ENCODE measurements around the gene FBXW11. TPM values are rescaled to one million over a fixed set of nuclear protein-coding genes. Genes with fewer than 3 reads are reported as not detected.

FBXW11 gene
- total and polyA plus RNA-seq, 4 donors: 7.6 to 87.5 (median 35.2) TPM

DNA sequence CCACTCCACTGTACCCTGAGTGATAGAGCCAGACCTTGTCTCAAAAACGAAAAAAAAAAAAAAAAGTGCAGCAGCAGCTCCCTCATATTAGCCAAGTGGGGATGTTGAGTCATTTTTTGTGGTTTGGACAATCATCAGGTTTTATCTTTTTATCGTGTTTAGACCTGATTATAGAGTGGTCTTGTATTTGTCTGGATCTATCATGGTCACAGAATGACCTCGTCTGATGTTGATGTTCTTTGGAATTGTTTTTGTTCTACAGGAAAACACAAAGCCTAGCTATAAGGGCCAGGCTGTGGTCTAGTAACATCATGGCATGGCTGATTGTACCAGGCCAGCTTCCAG, 1.6 kb upstream of the FBXW11 start:
- Histone ChIP-seq H3K4me1 (ENCODE audit: control insufficient read depth in 5 of 5, insufficient read depth in 5 of 5, low read length in 5 of 5) (peaks cover 0 to 31% (median 8%) of the 10 kb centered on the region in 5 donors), H3K27me3 (ENCODE audit: control insufficient read depth in 3 of 3, insufficient read depth in 3 of 3, low read length in 2 of 3) (no peaks in the 10 kb centered on the region), H3K27ac (ENCODE audit: low read depth in 1 of 2, low read length in 1 of 2) (no peak overlapping the region), H3K36me3 (ENCODE audit: control insufficient read depth in 4 of 4, insufficient read depth in 4 of 4, low read length in 4 of 4) (no peaks in the 10 kb centered on the region), H3K4me3 (no peak overlapping the region), H3K9me3 (ENCODE audit: control insufficient read depth in 4 of 4, insufficient read depth in 3 of 4, low read length in 3 of 4) (no peaks in the 10 kb centered on the region), H3K9ac (ENCODE audit: insufficient read depth in 1 of 2, low read length in 2 of 2) (no peak overlapping the region)
- no peak for ATAC-seq (ENCODE audit: insufficient read depth, low FRiP score)
- DNase-seq: no peak
- 42 to 43% methylated on average over 3 of the region's 3 CpGs for WGBS, 2 donors
- TF ChIP-seq, protein P1, sequence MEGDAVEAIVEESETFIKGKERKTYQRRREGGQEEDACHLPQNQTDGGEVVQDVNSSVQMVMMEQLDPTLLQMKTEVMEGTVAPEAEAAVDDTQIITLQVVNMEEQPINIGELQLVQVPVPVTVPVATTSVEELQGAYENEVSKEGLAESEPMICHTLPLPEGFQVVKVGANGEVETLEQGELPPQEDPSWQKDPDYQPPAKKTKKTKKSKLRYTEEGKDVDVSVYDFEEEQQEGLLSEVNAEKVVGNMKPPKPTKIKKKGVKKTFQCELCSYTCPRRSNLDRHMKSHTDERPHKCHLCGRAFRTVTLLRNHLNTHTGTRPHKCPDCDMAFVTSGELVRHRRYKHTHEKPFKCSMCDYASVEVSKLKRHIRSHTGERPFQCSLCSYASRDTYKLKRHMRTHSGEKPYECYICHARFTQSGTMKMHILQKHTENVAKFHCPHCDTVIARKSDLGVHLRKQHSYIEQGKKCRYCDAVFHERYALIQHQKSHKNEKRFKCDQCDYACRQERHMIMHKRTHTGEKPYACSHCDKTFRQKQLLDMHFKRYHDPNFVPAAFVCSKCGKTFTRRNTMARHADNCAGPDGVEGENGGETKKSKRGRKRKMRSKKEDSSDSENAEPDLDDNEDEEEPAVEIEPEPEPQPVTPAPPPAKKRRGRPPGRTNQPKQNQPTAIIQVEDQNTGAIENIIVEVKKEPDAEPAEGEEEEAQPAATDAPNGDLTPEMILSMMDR (IDR thresholded peaks at IDR 0.05; ENCODE audit: control extremely low read depth, extremely low read depth): no peak

GRCh38 chr5:172007175-172008110, 1.0 kb upstream of the FBXW11 start:
- Histone ChIP-seq H3K9me3 (ENCODE audit: control insufficient read depth in 4 of 4, insufficient read depth in 3 of 4, low read length in 3 of 4) (no peaks in the 10 kb centered on the region), H3K27me3 (ENCODE audit: control insufficient read depth in 3 of 3, insufficient read depth in 3 of 3, low read length in 2 of 3) (no peaks in the 10 kb centered on the region), H3K27ac (ENCODE audit: low read depth in 1 of 2, low read length in 1 of 2) (peak overlapping the region; percentile 88 to 98), H3K36me3 (ENCODE audit: control insufficient read depth in 4 of 4, insufficient read depth in 4 of 4, low read length in 4 of 4) (peaks cover 0 to 2% (median 0%) of the 10 kb centered on the region in 4 donors), H3K4me1 (ENCODE audit: control insufficient read depth in 5 of 5, insufficient read depth in 5 of 5, low read length in 5 of 5) (peaks cover 2 to 31% (median 8%) of the 10 kb centered on the region in 5 donors), H3K4me3 (peak overlapping the region; percentile 57), H3K9ac (ENCODE audit: insufficient read depth in 1 of 2, low read length in 2 of 2) (peak overlapping the region; percentile 76 to 84)
- WGBS, 2 donors: 27 to 29% methylated on average over 37 of the region's 37 CpGs
- TF ChIP-seq, protein P1 (IDR thresholded peaks at IDR 0.05; ENCODE audit: control extremely low read depth, extremely low read depth): no peak
- ATAC-seq (ENCODE audit: insufficient read depth, low FRiP score) (peak; percentile 5), DNase-seq (peak in 1 of 3 donors; percentile 48)

DNA sequence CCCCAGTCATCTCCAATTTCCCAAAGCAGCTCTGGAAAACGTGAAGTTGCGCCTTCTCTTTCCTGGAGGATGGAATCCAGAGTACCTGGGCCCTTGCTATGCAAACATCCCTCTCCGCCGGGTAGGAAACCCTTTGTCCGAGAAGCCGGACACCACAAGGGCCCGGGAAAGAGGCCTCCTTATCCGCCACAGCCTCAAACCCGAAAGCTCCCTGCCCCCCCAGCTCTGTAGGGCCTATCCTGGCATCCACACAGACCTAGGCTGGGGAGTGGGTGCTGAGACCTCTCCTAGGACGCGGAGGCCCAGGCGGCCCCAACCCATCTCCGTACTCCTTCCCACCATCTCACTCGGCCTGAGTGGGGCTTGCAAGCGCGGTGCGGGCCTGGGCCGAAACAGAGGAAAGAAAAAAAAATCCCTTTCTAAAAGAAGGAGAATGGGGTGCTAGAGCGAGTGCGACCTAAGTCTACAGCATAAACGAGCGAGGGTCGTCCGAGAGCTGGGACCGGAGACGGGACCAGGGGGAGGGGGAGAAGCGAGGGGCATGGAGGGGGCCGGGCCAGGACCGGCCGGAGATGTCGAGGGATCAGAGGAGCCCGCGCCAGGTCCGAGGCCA, 624 bp downstream of the FBXW11 start:
- H3K9me3 ChIP-seq (ENCODE audit: control insufficient read depth in 4 of 4, insufficient read depth in 3 of 4, low read length in 3 of 4): no peaks in the 10 kb centered on the region
- peak; percentile 45 to 63 (median 47) for DNase-seq
- peaks cover 2 to 31% (median 8%) of the 10 kb centered on the region in 5 donors for H3K4me1 ChIP-seq (ENCODE audit: control insufficient read depth in 5 of 5, insufficient read depth in 5 of 5, low read length in 5 of 5)
- H3K36me3 ChIP-seq (ENCODE audit: control insufficient read depth in 4 of 4, insufficient read depth in 4 of 4, low read length in 4 of 4): peaks cover 0 to 2% (median 0%) of the 10 kb centered on the region in 4 donors
- no peaks in the 10 kb centered on the region for H3K27me3 ChIP-seq (ENCODE audit: control insufficient read depth in 3 of 3, insufficient read depth in 3 of 3, low read length in 2 of 3)
- TF ChIP-seq, protein P1 (IDR thresholded peaks at IDR 0.05; ENCODE audit: control extremely low read depth, extremely low read depth): no peak
- H3K4me3 ChIP-seq: peak overlapping the region; percentile 96
- ATAC-seq (ENCODE audit: insufficient read depth, low FRiP score): no peak
- peak overlapping the region; percentile 88 to 98 for H3K27ac ChIP-seq (ENCODE audit: low read depth in 1 of 2, low read length in 1 of 2)
- H3K9ac ChIP-seq (ENCODE audit: insufficient read depth in 1 of 2, low read length in 2 of 2): peak overlapping the region; percentile 88 to 95
- 0 to 1% methylated on average over 28 to 34 of the region's 34 CpGs for WGBS, 2 donors
